GM21390 (cell line): ENCODE results near the gene TMEM174.

Source experiments
- ATAC-seq: cut with Tn5 transposase; IDR thresholded peaks from one replicate; pipeline ENCODE4 v1.9.1; 2021; ENCODE audit not compliant: unreplicated experiment

TMEM174 gene

GRCh38 chr5:73153513-73153912, 19.5 kb upstream of the TMEM174 start:
- no peak for ATAC-seq

- no peak for ATAC-seq
These were observed 18.6 kb upstream of the TMEM174 start for GRCh38 chr5:73154208-73155006.

GRCh38 chr5:73155271-73156222, 17.4 kb upstream of the TMEM174 start:
- no peak for ATAC-seq

GRCh38 chr5:73157414-73158303, 15.3 kb upstream of the TMEM174 start:
- ATAC-seq, result no peak

DNA sequence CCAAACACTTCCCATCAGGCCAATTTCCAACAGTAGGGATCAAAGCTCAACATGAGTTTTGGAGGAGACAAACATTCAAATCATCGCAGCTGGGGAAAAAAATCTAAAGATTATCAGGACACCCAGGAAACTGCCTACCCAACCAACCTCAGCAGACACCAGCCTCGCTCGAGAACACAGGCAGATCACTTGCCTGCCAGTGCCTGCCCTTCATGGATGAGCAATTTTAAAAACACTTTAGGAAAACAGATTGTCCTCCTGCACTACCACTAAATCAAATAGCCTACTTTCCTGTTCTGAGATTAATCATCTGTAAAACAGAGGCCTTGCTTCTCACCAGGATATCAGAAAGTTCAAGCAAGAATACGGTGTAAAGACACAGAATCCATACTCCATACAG, 14.7 kb upstream of the TMEM174 start:
- ATAC-seq, result no peak

GRCh38 chr5:73160239-73160671, 12.7 kb upstream of the TMEM174 start:
- peak; percentile 90 for ATAC-seq

- ATAC-seq, result no peak
These were observed 2.5 kb upstream of the TMEM174 start for GRCh38 chr5:73170522-73170921.

- ATAC-seq, result no peak
These were observed 1.5 kb upstream of the TMEM174 start for GRCh38 chr5:73171495-73171894.

DNA sequence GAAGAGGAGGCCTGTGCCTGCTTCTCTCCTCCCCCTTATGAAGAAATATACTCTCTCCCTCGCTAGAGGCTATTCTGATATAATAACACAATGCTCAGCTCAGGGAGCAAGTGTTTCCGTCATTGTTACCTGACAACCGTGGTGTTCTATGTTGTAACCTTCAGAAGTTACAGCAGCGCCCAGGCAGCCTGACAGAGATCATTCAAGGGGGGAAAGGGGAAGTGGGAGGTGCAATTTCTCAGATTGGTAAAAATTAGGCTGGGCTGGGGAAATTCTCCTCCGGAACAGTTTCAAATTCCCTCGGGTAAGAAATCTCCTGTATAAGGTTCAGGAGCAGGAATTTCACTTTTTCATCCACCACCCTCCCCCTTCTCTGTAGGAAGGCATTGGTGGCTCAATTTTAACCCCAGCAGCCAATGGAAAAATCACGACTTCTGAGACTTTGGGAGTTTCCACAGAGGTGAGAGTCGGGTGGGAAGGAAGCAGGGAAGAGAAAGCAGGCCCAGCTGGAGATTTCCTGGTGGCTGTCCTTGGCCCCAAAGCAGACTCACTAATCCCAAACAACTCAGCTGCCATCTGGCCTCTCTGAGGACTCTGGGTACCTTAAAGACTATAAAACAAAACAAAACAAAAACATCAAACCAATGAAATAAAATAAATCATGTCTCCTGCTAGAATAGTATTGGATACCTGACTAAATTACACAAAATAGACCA, 1.3 kb downstream of the TMEM174 start:
- ATAC-seq, result no peak

DNA sequence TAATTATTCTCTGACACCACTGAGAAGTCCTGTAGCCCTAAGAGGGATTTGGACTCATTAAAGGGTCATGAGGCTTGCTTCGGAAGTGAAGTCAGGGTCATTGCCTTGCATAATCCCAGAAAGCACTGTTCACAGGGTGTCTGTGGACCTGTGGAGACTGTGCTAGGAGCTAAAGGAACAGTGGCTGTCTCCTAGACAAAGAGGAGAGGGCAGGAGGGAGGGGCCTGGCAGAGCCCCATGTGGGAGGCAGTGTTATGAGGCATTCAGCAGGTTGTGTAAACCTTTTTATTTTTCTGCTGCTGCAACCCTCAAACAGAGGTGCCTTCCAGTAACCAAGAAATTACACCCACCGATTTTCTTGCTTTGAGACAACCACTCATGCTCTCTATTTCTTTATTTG, 3.3 kb downstream of the TMEM174 start:
- ATAC-seq, result no peak

GRCh38 chr5:73178265-73178664, 5.3 kb downstream of the TMEM174 start:
- no peak for ATAC-seq

DNA sequence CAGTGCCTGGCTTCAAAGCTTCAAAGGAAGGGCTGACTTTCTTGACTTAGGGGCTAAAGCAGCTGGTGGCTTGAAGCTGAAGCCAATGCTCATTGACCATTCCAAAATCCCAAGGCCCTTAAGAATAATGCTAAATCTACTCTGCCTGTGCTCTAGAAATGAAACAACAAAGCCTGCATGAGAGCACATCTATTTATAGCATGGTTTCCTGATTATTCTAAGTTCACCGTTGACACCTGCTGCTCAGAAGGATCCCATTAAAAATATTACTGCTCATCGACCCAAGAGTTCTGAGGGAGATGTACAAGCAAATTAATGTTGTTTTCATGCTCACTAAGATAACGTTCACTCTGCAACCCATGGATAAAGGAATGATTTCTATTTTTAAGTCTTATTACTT, 6.7 kb downstream of the TMEM174 start:
- ATAC-seq, result no peak

GRCh38 chr5:73180566-73180965, 7.6 kb downstream of the TMEM174 start:
- no peak for ATAC-seq

DNA sequence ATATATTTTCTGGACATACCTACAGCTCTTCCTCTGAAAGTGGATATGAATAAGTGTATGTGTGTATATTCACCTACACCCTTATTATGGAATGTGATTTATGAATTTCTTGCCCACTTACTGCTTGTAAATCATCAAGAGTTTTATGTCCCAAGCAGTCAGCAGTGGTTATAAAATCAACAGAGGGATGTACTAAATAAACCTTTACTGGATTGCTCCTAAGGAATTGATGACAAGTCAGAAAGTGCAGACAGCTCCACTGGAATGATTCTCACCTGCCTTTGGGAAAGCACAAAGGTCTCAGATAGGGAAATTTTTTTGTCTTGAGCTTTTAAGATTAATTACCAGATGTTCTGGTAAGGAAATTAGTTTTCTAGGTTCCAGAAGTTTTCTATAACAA, 9.3 kb downstream of the TMEM174 start:
- no peak for ATAC-seq

GRCh38 chr5:73183000-73183399, 10.0 kb downstream of the TMEM174 start:
- no peak for ATAC-seq

GRCh38 chr5:73183481-73183891, 10.5 kb downstream of the TMEM174 start:
- ATAC-seq, result no peak

- ATAC-seq, result no peak
These were observed 14.0 kb downstream of the TMEM174 start for GRCh38 chr5:73186976-73187375.

DNA sequence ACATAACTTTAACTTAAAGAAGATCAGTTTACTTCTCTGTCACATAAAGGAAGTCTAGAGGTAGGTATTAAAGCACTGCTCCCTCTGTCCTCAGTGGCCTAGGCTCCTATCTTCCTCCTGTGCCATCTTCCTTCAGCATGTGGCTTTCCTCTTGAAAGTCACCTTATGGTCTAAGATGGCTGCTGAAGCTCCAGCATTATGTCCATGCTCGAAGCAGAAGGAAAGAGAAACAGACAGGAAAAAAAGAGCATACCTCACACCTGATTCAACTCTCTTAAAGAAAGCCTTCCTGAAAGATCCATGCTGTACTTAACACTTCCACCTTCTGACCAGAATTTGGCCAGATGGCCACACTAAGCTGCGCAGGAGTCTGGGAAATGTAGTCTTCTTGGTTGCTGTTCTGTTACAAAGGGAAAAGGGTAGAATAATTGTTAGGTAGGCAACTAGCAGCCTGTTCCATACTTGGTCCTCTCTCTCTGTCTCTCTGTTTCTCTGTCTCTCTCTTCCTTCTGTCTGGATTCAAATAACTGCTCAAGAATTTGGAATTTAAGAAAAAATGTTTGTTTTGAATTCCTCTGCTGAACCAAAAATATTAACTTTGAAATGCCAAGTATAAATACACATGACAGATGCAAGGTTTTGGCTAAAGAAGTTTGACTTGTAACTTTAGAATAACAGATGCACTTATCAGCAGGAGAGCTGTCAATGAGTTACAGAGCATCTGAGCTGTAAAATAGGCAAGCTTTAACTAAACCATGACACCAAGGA, 16.0 kb downstream of the TMEM174 start:
- ATAC-seq, result no peak

DNA sequence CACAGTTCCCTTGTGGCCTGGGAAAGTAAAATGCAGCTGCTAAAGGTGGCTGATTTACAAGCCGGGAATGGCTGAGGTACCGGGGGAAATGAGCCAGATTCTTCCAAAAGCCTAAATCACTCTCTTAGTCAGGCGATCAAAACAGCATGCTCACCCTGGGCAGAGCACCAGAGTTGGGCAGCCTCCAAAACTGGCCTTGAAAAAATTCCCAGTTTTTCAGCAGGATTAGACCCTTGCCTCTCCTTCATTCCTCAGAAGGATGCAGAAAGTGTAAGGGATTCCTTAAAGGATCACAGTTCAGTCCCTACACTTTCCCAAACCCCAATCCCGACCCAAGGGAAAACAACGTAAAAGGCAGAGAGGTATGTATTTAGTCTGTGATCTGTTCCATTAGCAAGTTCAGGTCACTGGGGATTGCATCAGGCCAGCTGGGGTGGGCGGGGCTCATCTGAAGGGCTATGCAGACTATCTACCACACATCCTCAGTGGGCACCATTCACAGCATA, 16.9 kb downstream of the TMEM174 start:
- ATAC-seq, result no peak
